ENCODE results near the gene ISL2. TPM values are rescaled to one million over a fixed set of nuclear protein-coding genes. Genes with fewer than 3 reads are reported as not detected.

ISL2 gene
- total and polyA plus RNA-seq, 3 donors from 2014 or later = 0.88 to 4.2 (median 3.5) TPM

GRCh38 chr15:76298986-76299385, 37.6 kb upstream of the ISL2 start:
- no peak for DNase-seq
- H3K9me3 ChIP-seq = no peaks in the 10 kb centered on the region
- WGBS, 2 donors = 79 to 84% methylated on average over 3 of the region's 3 CpGs
- no peak overlapping the region for H3K4me3 ChIP-seq
- H3K27ac ChIP-seq = no peak overlapping the region
- intact Hi-C loops (cut with DNase I; ENCODE audit: low total_unique reads) = no loop called here
- H3K36me3 ChIP-seq (ENCODE audit: low read depth, missing control alignments) = no peaks in the 10 kb centered on the region
- H3K4me1 ChIP-seq = no peaks in the 10 kb centered on the region
- TF ChIP-seq CTCF (IDR thresholded peaks at IDR 0.05) (no peak), POLR2A (IDR thresholded peaks at IDR 0.05) (no peak)
- H3K27me3 ChIP-seq = no peaks in the 10 kb centered on the region

- no peak for TF ChIP-seq POLR2A (IDR thresholded peaks at IDR 0.05)
- TF ChIP-seq CTCF (IDR thresholded peaks at IDR 0.05) = no peak
- 71 to 86% methylated on average over 1 of the region's 1 CpG for WGBS, 2 donors
- Histone ChIP-seq H3K36me3 (ENCODE audit: low read depth, missing control alignments) (no peaks in the 10 kb centered on the region), H3K4me1 (no peaks in the 10 kb centered on the region), H3K27ac (no peak overlapping the region), H3K27me3 (no peaks in the 10 kb centered on the region), H3K4me3 (no peak overlapping the region), H3K9me3 (no peaks in the 10 kb centered on the region)
- DNase-seq = no peak
- intact Hi-C loops (cut with DNase I; ENCODE audit: low total_unique reads) = no loop called here
Observed at GRCh38 chr15:76299786-76300185, 36.8 kb upstream of the ISL2 start.

GRCh38 chr15:76303909-76304308, 32.7 kb upstream of the ISL2 start:
- peaks cover under 1% of the 10 kb centered on the region for H3K4me1 ChIP-seq
- intact Hi-C loops (cut with DNase I; ENCODE audit: low total_unique reads) = no loop called here
- 75 to 92% methylated on average over 1 of the region's 1 CpG for WGBS, 2 donors

GRCh38 chr15:76309601-76310330, 26.8 kb upstream of the ISL2 start:
- TF ChIP-seq POLR2A (IDR thresholded peaks at IDR 0.05) = no peak
- TF ChIP-seq CTCF (IDR thresholded peaks at IDR 0.05) = no peak
- Histone ChIP-seq H3K4me1 (peaks cover 15% of the 10 kb centered on the region), H3K27ac (no peak overlapping the region), H3K27me3 (no peaks in the 10 kb centered on the region), H3K36me3 (ENCODE audit: low read depth, missing control alignments) (no peaks in the 10 kb centered on the region), H3K9me3 (no peaks in the 10 kb centered on the region), H3K4me3 (peak overlapping the region in 1 of 2 donors; percentile 89)
- WGBS, 2 donors = 61 to 63% methylated on average over 12 to 13 of the region's 13 CpGs
- intact Hi-C loops (cut with DNase I; ENCODE audit: low total_unique reads) = no loop called here
- DNase-seq = no peak

More at GRCh38 chr15:76303909-76304308, 32.7 kb upstream of the ISL2 start:
- no peak overlapping the region for H3K27ac ChIP-seq
- no peak overlapping the region for H3K4me3 ChIP-seq
- no peak for DNase-seq
- no peaks in the 10 kb centered on the region for H3K36me3 ChIP-seq (ENCODE audit: low read depth, missing control alignments)
- no peak for TF ChIP-seq POLR2A (IDR thresholded peaks at IDR 0.05)
- TF ChIP-seq CTCF (IDR thresholded peaks at IDR 0.05) = no peak
- H3K27me3 ChIP-seq = no peaks in the 10 kb centered on the region
- no peaks in the 10 kb centered on the region for H3K9me3 ChIP-seq

Data from testis (tissue), 3 donors.